Vagina (tissue), 2 donors: Measurements from ENCODE around the gene TRA2B. TPM values are rescaled to one million over a fixed set of nuclear protein-coding genes. Genes with fewer than 3 reads are reported as not detected.

Experiments
- DNase-seq, 2 donors: peaks; one replicate each; pipeline ENCODE4 v3.0.0-alpha.2; 2017; ENCODE audit errors: extremely low spot score in 2 of 2
- H3K27ac ChIP-seq: fragments of 200-600 bp; sonication (generic); one replicate; pipeline ENCODE4 v1.5.1; 2019
- H3K27me3 ChIP-seq: fragments of 200-600 bp; sonication (generic); one replicate; pipeline ENCODE4 v1.5.1; 2019
- H3K36me3 ChIP-seq, 2 donors: fragments of 200-600 bp; sonication (generic); one replicate each; pipeline ENCODE4 v1.5.1; 2017 to 2019
- H3K4me1 ChIP-seq: fragments of 200-600 bp; sonication (generic); one replicate; pipeline ENCODE4 v1.5.1; 2019
- H3K4me3 ChIP-seq, 2 donors: fragments of 200-600 bp; sonication (generic); 1 replicate in 1 of 2; 2 replicates in 1 of 2; pipeline ENCODE4 v1.5.1; 2016 to 2019
- H3K9me3 ChIP-seq: fragments of 200-600 bp; sonication (generic); one replicate; pipeline ENCODE4 v1.5.1; 2019
- POLR2A ChIP-seq, 2 donors: fragments of 450-650 bp; IDR thresholded peaks; one replicate each; pipeline ENCODE4 v1.6.1; 2017; ENCODE audit warnings: antibody characterized with exemption in 2 of 2, mild to moderate bottlenecking in 2 of 2, moderate library complexity in 2 of 2
- POLR2AphosphoS5 ChIP-seq, 2 donors: sonication (generic); formaldehyde crosslinking; IDR thresholded peaks; one replicate each; pipeline ENCODE4 v1.9.0; 2017; ENCODE audit warnings: antibody characterized with exemption in 2 of 2, mild to moderate bottlenecking in 2 of 2, low read depth in 1 of 2; ENCODE audit not compliant: insufficient read depth in 1 of 2
- intact Hi-C: fragments of 100-400 bp; cut with DNase I; formaldehyde crosslinking; loops from one replicate; pipeline ENCODE4 v1.15.1; 2023
- total RNA-seq: library from RNA; depleted of rRNA; stranded (reverse); fragments of >200 nt; gene quantifications from one replicate; pipeline ENCODE4 v1.2.3, GENCODE V29; 2016
- TF ChIP-seq, protein P1 (sequence below), 3 experiments: fragments of 450-650 bp in 2 of 3; fragments of 200-600 bp in 1 of 3; sonication (generic) in 1 of 3; IDR thresholded peaks; one replicate each; pipeline ENCODE4 v1.5.1; 2017 to 2019; ENCODE audit warnings: antibody characterized with exemption in 3 of 3, mild to moderate bottlenecking in 2 of 3, moderate library complexity in 2 of 3

The TRA2B gene
- 145 TPM for total RNA-seq

DNA sequence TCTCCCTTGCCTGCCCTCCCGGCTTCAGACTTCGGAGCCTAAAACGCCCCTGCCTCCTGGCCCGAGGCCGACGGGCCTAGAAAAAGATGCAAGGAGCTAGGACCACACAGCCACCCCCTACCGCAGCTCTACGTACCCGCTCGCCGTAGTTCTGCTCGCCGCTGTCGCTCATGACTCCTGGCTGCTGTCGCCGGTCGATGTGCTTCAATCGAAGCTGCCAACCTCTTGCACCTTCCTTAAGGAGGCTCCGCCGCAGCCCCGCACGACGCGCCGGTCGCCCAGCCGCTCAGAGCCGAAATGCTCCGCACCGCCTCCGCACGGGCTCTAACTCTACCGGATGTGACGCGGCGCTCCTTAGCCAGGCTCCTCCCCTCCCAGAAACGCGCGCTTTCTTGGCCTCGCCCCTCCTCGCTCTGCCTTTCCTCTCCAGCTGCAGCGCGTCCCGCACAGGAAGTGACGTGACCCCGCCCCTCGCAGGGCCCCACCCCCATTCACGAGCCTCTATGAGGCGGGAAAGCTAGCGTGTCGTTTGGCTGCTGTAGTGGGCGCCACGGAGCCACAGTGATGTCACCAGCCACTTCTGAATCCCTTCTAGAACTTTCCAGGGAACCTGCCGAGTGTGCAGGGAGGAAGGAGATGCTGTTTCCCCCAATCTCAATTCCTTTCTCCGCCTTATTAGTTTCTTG lies at the start of gene TRA2B:
Gene TRA2B (minus strand): TSS at position 326 of the 686 bp plus-strand sequence. CDS start 154 bp downstream, at position 172.
- Histone ChIP-seq H3K36me3 (no peaks in the 10 kb centered on the region), H3K27ac (peak within 1 kb of the TSS; percentile 99), H3K27me3 (no peaks in the 10 kb centered on the region), H3K4me1 (peaks cover 29% of the 10 kb centered on the region), H3K4me3 (peak within 1 kb of the TSS; percentile 90 to 92), H3K9me3 (no peaks in the 10 kb centered on the region)
- intact Hi-C loops: loop anchor here (2.0 to 5.0 kb wide), 2 partner anchors 281 to 844 kb away; partner anchors contain the start of gene EIF4A2
- TF ChIP-seq POLR2AphosphoS5 (IDR thresholded peaks at IDR 0.05; ENCODE audit: insufficient read depth in 1 of 2, low read depth in 1 of 2) (peak; percentile 99 to 100), POLR2A (IDR thresholded peaks at IDR 0.05) (peak; percentile 94 to 100)
- TF ChIP-seq, protein P1, sequence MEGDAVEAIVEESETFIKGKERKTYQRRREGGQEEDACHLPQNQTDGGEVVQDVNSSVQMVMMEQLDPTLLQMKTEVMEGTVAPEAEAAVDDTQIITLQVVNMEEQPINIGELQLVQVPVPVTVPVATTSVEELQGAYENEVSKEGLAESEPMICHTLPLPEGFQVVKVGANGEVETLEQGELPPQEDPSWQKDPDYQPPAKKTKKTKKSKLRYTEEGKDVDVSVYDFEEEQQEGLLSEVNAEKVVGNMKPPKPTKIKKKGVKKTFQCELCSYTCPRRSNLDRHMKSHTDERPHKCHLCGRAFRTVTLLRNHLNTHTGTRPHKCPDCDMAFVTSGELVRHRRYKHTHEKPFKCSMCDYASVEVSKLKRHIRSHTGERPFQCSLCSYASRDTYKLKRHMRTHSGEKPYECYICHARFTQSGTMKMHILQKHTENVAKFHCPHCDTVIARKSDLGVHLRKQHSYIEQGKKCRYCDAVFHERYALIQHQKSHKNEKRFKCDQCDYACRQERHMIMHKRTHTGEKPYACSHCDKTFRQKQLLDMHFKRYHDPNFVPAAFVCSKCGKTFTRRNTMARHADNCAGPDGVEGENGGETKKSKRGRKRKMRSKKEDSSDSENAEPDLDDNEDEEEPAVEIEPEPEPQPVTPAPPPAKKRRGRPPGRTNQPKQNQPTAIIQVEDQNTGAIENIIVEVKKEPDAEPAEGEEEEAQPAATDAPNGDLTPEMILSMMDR (IDR thresholded peaks at IDR 0.05): no peak
- DNase-seq: peak; percentile 99

DNA sequence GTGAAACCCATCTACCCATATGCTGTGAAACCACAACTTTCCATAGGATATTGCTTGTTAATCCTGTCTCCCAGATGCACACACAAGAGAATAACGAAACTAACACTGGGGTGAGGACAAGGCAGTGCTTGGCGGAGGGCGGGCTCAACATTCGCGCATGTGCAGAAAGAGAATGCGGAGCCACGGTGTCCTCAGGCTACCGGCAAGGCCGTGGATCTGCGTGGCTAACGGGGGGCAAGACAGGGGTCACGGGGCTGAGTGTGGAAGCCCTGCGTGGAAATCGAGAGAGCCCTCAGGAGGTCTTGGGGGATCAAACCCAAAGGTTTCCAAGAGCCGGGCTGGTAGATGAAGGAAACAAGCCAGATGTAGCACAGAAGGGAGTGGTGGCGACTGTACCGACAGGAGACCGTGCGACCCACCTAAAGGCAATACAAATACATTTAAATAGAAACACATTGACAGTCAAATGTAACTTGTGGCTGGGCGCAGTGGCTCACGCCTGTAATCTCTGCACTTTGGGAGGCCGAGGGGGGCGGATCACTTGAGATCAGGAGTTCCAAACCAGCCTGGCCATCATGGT lies 48.5 kb upstream of the TRA2B start:
- Histone ChIP-seq H3K4me3 (no peak overlapping the region), H3K9me3 (no peaks in the 10 kb centered on the region), H3K27me3 (no peaks in the 10 kb centered on the region), H3K27ac (no peak overlapping the region), H3K4me1 (no peaks in the 10 kb centered on the region), H3K36me3 (no peaks in the 10 kb centered on the region)
- no peak for DNase-seq
- TF ChIP-seq, protein P1 (IDR thresholded peaks at IDR 0.05): no peak
- intact Hi-C loops: loop anchor here (5.0 to 10.0 kb wide), 2 partner anchors 289 to 556 kb away; partner anchors contain the start of gene CRYGS

- Histone ChIP-seq H3K4me3 (no peak overlapping the region), H3K27ac (no peak overlapping the region), H3K4me1 (no peaks in the 10 kb centered on the region), H3K36me3 (no peaks in the 10 kb centered on the region), H3K9me3 (no peaks in the 10 kb centered on the region), H3K27me3 (no peaks in the 10 kb centered on the region)
- TF ChIP-seq, protein P1 (IDR thresholded peaks at IDR 0.05): no peak
- TF ChIP-seq POLR2AphosphoS5 (IDR thresholded peaks at IDR 0.05; ENCODE audit: insufficient read depth in 1 of 2, low read depth in 1 of 2) (no peak), POLR2A (IDR thresholded peaks at IDR 0.05) (no peak)
- DNase-seq: no peak
- intact Hi-C loops: loop anchor here (10.0 kb wide), 1 partner anchor 291 kb away; no protein-coding TSS in a partner anchor
These were observed 46.4 kb upstream of the TRA2B start for GRCh38 chr3:185984203-185984602.

- intact Hi-C loops: loop anchor here (10.0 kb wide), 1 partner anchor 291 kb away; no protein-coding TSS in a partner anchor
- H3K27me3 ChIP-seq: no peaks in the 10 kb centered on the region
- no peak overlapping the region for H3K4me3 ChIP-seq
- H3K36me3 ChIP-seq: no peaks in the 10 kb centered on the region
- no peak overlapping the region for H3K27ac ChIP-seq
- H3K4me1 ChIP-seq: no peaks in the 10 kb centered on the region
- no peak for DNase-seq
- no peak for TF ChIP-seq POLR2A (IDR thresholded peaks at IDR 0.05)
- TF ChIP-seq POLR2AphosphoS5 (IDR thresholded peaks at IDR 0.05; ENCODE audit: insufficient read depth in 1 of 2, low read depth in 1 of 2): no peak
- TF ChIP-seq, protein P1 (IDR thresholded peaks at IDR 0.05): peak; percentile 90
- no peaks in the 10 kb centered on the region for H3K9me3 ChIP-seq
These were observed 45.8 kb upstream of the TRA2B start for GRCh38 chr3:185983495-185984141.
